NCI-H2107 (cell line): Measurements from ENCODE around the gene NFATC1.

ENCODE experiments used
- DNase-seq: peaks from one replicate; lab custom pipeline; 2025; lab: John Stamatoyannopoulos, UW

The NFATC1 gene

DNA sequence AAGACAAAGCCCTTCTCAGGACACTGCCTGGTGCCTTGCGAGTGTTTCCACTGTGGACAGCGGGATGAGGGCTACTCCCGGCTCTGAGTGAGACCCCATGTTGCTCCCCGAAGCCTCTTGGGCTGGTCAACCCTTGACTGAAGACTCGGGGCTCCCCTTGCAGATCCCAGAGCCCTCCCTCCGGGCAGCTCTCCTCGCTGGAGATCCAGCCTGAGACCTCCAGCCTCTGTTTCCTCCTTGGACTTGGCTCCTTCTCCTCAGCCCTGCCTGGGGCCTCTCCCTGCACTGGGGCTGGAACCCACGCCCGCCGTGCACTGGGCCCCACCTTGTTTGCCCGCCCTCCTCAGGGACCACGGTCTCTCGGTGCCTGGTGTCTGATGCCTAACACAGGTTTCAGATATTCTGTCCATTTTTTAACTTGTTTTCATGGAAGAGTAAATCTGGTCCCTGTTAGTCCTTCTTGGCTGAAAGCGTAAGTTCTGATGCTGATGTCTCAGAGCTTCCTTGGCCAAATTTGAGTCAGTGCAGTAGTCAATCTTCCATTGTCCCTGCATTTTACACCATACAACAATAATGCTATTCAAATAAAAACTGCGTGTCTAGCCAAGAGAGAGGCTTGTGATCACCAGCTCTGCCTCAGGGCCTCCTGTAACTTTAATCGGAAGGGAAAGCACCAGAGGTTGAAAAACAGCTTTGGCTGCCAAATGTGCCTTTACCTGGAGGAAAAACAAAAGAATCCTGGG, 144.6 kb downstream of the NFATC1 start:
- no peak for DNase-seq

DNA sequence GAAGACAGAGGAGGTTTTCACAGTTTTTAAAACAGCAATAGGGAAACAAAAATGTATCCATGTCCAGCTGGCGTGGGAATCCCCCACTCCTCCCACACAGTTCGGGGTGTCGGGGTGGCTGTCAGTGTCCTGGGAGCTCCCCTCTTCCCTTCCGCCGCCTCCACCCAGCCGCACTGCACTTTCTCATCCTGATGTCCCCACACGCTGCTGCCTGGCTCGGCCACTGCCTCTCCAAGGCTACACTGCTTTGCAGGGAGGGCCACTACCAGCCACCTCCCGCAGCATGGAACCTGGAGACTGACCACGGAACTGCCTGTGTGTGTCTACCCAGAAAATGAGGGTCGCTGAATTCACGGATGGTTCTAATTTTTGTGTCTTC, 145.2 kb downstream of the NFATC1 start:
- no peak for DNase-seq

DNA sequence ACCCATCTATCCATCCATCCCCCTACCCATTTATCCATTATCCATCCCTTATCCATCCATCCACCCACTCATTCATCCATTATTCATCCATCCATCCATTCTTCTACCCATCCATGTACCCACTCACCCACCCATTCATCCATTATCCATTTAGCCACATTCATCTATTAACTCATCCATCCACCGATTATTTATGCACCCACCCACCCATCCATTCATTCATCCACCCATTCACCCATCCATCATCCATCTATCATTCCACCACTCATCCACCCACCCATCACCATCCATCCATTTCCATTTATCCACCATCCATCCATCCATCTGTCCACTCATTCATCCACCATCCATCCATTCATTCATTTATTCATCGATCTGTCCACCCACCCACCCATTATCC, 146.5 kb downstream of the NFATC1 start:
- no peak for DNase-seq

DNA sequence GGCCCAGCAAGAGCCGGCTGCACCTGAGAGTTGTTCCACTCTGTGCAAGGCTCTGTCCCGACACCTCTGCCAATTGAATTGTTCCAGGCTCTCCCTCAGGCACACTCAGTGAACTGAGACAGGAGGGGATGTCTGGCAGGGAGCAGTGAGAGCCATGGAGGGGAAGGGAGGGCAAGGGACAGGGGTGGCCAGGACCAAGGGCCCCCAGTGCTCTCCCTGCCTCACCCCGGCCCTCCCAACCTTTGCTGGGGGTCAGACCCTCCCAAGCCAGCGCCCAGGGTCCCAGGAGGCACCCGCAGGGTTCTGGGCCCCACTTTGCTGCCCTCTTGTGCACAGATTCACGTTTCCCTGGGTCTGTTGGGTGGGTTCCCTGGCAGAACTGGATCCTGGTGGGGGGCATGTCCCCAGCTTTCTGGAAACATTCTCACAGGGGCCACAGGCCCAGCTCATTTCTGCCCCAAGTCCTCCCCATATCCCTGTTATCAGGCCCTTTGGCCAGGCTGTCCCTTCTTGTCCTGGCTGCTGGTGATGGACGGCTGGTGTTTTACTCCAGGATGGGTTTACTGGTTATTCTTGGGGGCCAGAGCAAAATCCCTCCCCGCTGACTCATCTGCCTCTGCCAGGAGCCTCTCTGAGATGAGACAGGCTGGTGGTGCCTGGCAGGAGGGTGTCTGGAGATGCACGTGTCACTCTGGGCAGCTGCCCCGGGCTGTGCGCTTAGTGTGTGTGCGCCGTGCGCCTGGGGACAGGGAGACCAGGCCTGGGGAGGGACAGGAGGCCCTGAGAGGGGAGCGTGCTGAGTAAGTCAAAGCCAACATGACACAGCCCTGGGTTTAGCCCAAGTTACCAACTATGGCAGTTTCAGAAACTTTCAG, 147.4 kb downstream of the NFATC1 start:
- no peak for DNase-seq

DNA sequence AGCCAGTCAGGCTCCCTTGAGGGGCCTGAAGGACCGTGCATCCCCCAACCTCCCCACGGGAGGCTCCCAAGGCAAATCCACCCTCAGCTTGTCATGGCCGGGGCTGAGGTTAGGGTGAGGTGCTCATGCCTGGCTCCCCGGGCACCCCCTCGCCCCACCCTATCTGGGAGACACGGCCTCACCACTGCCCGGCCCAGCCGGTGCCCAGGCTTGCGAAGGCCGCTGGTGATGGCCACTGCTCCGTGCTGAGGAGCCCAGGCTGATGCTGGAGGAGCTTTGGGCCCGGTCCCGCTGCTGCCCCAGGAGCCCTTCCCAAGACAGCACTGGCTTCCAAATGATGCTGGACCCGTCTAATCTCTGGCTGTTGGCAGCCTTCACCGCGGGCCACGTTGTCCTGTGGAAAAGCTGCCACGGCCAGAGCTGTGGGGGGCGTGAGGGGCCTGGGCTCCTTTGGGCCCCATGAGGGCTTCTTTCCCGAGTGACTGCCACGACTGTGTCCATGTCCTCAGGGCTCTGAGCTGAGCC, 148.2 kb downstream of the NFATC1 start:
- DNase-seq, result no peak

DNA sequence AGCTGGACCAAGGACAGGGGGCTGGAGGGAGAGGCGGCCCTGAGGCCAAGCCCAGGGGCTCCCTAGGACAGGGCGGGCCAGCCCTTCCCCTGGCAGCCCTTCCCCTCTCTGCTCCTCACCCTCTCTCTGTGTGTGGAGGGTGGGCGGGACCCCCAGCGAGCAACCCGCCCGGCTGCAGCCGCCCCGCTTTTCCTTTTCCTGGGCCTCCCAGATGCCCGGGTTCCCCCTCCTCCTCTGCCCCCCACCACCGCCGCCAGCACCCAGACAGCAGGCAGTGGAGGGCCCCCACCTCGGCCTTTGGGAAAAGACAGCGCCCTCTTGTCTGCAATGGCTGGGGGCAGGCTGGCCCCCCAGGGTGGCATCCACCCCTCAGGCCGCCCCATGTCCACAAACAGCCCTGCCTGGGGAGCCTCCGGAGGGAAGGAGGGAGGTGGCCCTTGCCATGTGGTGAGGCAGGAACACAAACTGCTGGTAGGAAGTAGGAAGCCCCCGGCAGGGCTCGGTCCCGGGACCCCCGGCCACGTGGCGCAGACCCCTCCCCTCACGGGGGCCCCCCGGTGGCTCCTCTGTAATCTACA, 148.7 kb downstream of the NFATC1 start:
- no peak for DNase-seq

DNA sequence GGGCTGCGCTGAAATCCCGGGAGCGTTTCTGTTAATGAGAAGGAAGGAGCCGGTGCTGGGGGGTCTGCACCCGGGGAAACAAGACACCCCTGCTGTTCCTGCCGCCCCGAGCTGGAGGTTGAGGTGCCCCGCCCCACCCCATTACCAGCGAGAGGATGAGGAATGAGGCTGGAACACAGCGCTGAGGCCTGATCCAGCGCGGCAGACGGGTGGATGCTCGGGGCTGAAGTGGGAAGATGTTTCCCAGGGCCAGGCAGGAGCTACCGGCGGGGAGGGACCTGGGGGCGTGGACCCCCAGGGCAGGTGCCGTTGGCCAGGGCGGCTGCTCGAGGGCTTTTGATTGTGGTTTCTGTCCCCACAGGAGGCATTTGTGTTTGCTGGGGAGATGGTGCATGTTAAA, 149.5 kb downstream of the NFATC1 start:
- no peak for DNase-seq

DNA sequence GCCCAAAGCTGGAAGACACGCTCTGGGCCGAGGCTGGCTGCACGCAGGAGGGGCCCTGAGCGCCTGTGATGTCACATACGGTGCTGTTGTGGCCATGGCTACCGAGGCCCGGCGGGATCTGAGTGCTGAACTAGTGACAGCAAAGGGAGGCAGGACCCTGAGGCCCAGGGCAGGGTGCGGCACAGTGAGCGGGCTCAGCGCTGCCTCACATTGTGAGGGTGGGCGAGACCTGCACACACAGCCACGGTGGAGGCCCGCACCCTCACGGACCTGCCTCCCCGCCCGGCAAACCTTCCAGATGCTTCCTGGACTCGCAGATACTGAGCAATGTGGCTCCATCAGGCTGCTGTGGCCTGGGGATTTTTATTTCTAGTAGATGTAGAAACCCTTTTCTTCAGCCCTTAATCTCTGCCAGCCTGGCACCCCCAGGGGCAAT, 150.0 kb downstream of the NFATC1 start:
- no peak for DNase-seq

DNA sequence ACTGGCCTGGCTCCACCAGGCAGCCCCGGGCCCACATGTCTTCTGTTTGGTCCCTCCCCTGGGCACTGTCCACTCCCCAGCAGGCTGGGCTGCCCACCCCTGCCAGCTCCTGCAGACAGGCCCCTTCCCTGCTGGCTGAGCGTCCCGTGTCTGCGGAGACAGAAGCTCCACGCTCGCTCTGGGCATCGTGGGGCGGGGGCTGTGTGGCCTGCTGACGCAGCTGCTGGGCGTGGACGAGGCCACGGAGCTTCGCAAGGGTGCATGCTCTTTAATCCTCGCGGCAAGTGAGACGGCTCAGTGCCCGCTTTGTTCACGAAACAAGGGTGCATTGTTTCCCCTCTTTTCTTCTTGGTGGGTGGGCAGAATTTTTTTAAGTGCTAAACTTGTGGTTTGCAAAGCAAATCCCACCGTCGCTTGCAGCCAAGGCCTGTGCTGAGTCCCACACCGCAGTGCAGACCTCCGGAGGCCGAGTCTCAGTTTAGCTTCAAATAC, 151.1 kb downstream of the NFATC1 start:
- DNase-seq, result no peak

DNA sequence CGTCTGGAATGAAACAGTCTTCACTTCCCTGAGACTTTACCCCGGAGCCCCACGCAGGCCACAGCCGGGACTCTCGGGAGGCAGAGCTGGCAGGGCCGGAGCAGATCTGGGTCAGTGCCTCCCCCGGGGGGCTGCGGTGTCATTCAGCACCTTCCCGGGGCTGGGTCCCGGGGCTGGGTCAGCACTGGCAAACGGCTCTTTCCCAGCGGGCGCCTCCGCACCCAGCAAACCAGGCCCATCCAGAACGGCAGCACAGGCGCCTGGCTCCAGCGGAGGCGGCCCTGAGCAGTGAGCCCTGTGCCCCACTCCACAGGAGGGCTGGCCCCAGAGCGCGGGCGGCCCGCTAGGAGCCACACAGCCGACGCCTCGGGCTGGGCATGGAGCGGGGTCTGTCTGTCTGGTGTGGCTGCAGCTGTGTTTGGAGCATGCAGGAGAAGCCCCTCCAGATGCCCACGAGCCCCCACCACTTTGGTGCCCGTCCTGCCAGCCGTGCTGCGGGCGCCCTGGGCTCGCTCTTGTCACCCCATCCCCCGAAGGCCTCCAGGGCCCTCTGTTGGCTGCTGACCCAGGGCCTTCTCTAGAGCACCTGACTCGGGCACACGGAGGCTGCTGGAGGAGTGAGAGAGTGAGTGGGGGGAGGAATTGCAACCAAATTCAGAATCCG, 151.8 kb downstream of the NFATC1 start:
- DNase-seq, result no peak

DNA sequence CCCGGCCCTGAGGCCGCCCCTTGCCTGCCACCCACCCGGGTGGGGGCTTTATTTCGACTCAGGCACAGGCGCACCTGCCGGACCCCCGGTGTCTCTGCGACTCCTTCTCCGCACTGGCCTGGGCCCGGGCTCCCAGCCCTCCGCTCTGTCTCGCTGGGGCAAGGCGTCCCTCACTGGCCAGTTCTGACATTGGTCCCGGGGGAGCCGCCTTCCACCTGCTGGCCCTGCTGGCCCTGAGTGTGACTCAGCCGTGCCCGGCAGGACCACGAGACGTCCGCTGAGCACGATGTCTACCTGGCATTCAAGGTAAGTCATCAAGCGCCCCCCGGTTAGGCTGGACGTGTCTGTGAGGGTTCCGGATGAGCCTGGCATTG, 152.3 kb downstream of the NFATC1 start:
- DNase-seq, result no peak

DNA sequence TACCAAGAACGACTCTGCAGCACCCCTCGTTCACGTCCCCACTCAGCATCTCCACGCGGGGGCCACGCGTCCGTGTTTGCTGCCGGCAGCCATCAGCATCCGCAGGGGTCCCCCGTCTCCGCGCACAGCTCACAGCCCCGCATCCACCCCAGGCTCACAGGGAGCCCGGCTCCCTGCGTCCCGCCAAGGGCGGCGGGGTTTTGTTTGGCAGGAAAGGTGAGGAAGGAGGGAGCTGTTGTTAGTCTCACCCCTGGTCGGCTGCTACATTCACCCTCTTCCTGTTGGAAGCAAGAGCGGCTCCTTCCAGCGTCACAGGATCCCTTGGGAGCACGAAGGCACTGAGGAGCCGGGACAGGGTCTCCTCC, 152.9 kb downstream of the NFATC1 start:
- DNase-seq, result no peak

DNA sequence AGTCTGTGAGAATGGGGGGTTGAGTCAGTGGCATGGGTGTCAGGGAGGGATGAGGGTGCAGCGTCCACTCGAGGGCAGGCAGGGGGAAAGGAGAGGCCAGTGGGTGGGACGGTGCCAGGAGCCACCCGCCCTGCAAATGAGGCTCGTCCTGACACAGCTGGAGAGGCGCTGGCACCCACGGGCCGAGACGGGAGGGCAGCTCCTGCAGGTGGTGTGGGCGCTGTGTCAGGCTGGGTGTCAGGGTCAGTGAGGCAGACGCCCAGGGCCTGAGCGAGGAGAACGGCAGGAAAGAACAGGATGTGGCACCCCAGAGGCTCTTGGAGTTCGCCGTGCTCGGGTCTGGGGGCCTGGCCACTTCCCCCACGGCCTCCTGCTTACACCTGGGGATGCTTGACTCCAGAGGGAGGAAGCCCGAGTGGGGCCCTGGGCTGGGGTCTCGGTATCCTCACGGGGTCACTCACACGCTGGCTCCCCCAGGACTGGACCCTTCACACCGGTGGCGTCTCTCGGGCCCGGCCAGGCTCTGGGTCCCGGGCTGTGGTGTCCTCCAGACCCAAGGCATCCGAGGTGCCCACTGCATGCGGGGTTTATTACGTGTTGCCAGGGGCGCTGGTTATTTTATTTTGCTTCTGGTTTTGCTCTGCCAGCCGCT, 153.4 kb downstream of the NFATC1 start:
- DNase-seq, result no peak

DNA sequence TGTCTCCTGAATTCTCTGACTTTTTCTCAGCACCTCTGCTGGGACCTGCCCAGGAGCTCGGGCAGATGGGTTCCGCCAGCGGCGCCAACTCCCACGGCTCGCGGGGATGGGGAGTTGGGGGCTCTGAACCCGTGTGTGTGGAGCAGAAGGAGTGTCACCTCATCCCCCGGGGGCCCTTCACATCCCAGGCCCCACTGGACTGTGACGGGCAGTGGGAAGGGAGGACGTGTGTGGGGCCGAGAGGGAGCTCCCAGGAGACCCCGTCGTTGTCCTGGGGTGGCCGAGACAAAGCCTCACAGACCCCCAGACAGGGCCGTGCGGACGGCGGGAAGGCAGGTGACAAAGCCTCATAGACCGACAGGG, 153.9 kb downstream of the NFATC1 start:
- DNase-seq, result no peak

DNA sequence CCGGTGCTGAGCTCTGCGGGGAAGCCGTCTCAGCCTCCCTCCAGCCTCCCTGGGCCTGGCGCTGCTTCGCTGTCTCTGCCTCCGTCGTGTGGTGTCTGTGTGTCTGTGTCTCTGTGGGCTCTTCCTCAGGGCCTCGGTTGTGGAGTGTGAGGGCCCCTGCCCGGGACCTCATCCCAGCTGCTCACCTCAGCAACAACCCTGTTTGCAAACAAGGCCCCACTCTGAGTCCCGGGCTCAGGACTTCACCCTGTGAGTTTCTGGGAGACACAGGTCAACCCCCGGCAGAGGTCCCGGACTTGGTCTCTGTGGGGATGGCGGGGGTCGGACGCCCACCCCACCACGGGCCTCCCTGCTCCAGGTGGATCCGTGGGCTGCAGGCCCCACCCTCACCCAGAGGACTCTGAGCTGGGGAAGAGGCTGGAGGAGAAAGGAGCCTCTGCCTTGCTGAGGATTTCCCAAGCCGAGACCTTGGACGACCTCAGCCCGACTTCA, 156.5 kb downstream of the NFATC1 start:
- no peak for DNase-seq

DNA sequence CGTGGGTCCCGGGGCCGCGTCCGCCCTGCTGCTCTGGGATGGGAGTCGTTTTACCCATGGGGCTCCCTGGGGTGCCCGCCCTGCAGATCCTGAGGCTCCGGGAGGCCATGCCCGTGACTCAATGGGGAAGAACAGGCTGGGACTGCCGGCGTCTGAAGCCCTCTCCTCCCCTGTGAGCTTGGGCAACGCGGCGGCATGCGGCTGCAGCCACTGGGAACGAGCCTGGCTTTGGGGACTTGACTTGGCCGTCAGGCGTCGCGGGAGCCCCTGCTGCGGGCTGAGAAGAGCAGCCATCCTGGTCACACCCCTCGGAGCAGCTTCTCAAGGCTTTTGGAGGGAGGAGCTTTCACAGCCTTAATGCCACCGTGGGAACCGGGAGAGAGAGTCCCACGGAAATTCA, 157.0 kb downstream of the NFATC1 start:
- no peak for DNase-seq

DNA sequence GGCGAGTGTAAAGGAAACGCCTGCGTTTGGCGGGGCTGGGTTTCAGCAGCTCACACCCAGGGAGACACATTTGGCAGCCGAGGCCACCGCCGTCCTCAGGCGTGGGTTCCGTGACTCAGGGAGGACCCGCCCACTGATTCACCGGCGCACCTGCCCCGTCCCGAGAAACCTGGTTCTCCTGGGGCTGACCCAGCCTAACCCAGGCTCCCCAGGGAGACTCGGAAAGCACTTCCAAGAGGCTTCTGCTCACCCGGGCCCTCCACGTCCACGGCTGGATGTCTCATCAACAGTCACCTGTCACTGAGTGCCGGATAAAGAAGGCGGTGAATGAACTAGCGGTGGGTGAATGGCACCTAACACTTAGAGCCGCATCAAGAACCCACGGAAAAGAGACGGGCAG, 157.4 kb downstream of the NFATC1 start:
- DNase-seq, result no peak

DNA sequence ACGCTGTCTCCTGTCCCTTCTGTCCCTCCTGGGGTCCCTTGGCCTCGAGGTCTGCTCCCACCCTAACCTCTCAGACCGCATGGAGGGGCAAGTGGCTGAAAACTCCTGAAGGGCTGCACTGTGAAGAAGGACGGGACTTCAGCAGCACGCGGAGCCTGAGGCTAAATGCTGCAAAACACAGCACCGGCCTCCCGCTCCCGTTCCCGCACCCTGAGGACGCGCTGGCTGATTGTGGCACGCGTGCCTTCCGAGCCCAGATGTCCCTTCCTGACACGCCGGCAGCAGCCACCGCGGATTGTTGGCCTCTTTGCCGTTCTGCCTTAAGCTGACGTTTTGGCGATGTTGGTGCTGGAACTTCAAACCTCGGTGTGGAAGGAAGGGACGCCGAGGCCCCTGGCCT, 158.0 kb downstream of the NFATC1 start:
- DNase-seq, result no peak

DNA sequence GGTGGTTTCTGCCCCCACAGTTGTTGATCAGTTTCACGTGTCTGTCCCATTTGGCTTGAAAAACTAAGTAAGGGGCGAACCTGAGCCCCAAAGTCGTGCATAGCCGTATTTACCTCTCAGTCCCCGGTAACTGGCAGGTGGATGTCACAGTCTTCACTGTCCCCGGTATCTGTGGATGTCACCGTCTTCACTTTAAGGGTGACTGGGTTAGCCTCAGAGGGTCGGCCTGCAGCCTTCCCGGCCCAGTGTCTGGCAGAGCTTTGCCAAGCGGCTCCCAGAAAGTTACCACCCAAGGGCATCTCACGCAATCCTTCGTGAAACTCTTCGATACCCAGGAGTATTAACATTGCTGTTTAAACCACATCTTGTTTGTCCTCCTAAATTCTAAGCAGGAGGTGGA, 158.6 kb downstream of the NFATC1 start:
- no peak for DNase-seq

DNA sequence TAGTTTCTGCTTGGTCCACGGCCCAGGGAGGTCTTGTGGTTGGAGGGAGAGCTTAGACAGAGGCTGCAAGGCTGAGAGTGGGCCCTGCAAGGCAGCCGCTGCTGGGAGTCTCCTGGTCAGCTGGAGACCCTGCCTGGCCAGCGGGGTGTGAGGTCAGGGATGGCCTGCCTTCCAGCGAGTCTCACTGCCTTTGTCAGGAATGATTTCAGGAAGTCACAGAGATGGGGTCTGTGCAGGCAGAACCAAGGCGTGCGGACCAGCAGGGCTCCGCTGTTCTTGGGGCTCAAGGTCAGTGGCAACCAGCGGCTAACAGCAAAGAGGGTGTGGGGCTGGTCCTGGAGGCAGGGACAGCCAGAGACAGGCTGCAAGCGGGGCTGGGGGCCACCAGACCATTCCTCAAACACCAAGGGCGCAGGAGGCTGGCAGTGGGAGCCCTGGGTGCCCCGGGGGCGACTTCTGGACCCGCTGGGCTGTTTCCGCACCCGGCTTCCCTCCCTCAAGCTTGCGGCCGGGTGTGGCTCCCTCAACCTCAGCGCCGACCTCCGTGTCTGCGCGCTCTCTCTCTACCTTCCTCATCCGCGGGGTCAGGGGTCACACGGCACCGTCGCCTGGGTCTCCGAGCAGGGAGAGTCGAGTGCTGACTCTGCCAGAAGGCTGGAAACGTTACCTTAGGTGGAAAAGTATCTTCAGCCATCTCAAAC, 159.4 kb downstream of the NFATC1 start:
- DNase-seq, result no peak

DNA sequence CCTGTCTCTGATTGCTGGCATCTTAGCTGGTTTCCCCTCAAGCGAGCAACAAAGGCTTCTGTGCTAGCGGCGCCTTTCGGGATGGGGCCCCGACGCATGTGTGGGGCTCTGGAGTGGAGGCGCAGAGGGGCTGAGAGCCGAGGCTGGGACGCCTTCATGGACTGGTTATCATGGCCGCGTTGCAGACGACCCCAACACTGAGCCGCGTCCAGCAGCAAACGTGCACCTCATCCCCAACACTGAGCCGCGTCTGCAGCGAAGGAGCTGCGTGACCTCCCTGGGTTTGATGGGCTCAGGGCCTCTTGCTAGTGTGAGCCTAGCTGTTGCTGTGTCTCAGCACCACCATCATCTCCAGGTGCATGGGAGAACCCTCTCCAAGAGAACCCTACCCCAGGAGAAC, 160.2 kb downstream of the NFATC1 start:
- DNase-seq, result no peak
